Measurements from ENCODE around the gene TBX2. TPM values are rescaled to one million over a fixed set of nuclear protein-coding genes. Genes with fewer than 3 reads are reported as not detected.
A peak's percentile ranks its signal among the peaks of the same experiment; 100 is the strongest.

The TBX2 gene
- total and polyA plus RNA-seq, 2 of the 13 experiments (the other 11 are each of a cell fraction or from before 2014, with no cell fraction given) = 2.8 to 15.3 TPM

- no peak for TF ChIP-seq MAZ (IDR thresholded peaks at IDR 0.05; ENCODE audit: borderline replicate concordance, low read depth, low read length)
- TF ChIP-seq MAZ (CRISPR knock-in tag; IDR thresholded peaks at IDR 0.05; ENCODE audit: low read depth) = no peak
- TF ChIP-seq DPF2 (CRISPR knock-in tag; IDR thresholded peaks at IDR 0.05; ENCODE audit: borderline replicate concordance, low read depth) = no peak
- TF ChIP-seq NONO (IDR thresholded peaks at IDR 0.05) = no peak
- peak; percentile 59; the same call in 1 of the 2 replicates for TF ChIP-seq NONO (CRISPR knock-in tag; conservative IDR thresholded peaks at IDR 0.05)
- TF ChIP-seq ZHX1 (CRISPR knock-in tag; IDR thresholded peaks at IDR 0.05; ENCODE audit: low read depth) = no peak
- no peak for TF ChIP-seq STAT5B (CRISPR knock-in tag; IDR thresholded peaks at IDR 0.05)
- TF ChIP-seq POLR2AphosphoS5 (IDR thresholded peaks at IDR 0.05; ENCODE audit: low read depth, low read length) = peak; percentile 12; the same call in 1 of the 2 replicates
Observed at GRCh38 chr17:61406971-61407911, 7.6 kb downstream of the TBX2 start (continued).
